GM18520 (cell line): ENCODE results near the gene ST7L.
"Not testable (repeated sequence)": the region's sequence is repeated elsewhere in the genome, so short reads cannot be mapped to it uniquely, and the experiment has no call there.

Experiments
- ATAC-seq: cut with Tn5 transposase; IDR thresholded peaks from one replicate; pipeline ENCODE4 v1.9.1; 2021; ENCODE audit not compliant: unreplicated experiment

ST7L gene

DNA sequence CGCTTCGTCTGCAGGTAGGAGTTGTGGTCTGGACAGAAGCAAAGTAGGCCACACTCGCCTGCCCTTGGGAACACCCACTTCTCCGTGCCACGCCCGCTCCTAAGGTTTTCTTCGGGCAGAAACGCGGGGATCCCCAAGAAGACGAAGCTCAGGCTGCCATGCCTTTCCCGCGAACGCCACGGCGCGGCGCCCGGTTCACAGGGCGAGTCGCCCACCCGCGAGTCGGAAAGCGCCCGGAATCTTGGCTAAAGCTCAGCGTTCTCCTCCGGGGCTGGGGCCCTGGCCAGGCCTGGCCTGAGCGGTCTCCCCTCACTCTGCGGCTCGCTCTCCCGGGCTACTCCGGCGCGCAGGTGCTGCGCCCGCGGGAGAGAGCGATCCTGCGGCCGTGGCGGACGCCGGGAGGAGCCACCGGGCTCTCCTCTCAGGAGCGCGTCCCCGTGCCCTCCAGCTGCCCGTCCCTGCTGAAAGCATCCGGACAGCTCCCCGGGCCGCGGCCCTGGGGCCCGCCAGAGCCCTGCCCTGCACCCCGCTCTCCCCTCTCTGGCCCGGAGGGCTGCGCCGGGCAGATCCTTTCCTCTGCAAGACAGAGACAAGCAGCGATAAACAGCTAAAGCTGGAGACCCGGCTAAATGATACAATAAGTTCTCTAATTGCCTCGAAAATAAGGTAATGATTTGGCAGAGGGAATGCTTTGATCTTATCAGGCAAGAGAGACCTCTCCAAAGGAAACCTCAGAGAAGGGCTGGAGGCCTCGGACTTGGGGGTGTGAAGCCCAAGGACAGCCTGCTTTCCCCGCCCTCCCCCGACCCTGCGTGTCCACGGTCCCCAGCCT is 116.9 kb downstream of the ST7L start:
- ATAC-seq: no peak

DNA sequence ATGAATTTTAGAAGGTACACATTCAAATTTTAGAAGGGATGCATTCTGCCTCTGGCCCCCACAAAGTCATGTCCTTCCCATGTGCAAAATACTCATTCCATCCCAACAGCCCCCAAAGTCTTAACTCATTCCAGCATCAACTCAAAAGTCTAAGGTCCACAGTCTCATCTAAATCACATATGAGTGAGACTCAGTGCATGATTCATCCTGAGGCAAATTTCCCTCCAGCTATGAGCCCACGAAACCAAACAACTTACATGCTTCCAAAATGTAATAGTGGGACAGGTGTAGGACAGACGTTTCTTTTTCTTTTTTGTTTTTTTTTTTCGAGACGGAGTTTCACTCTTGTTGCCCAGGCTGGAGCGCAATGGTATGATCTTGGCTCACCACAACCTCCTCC is 122.7 kb downstream of the ST7L start:
- no peak for ATAC-seq

DNA sequence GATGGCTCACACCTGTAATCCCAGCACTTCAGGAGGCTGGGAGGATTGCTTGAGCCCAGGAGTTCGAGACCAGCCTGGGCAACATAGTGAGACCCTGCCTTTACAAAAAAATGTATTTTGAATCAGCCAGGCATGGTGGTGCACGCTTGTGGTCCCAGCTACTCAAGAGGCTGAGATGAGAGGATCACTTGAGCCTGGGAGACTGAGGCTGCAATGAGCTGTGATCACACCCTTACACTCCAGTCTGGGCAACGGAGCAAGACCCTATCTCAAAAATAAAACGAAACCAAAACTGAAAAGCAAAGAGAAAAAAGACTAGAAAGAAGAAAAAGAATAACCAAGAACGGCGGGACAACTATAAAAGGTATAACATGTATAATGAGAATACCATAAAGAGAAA is 125.6 kb downstream of the ST7L start:
- ATAC-seq: no peak

DNA sequence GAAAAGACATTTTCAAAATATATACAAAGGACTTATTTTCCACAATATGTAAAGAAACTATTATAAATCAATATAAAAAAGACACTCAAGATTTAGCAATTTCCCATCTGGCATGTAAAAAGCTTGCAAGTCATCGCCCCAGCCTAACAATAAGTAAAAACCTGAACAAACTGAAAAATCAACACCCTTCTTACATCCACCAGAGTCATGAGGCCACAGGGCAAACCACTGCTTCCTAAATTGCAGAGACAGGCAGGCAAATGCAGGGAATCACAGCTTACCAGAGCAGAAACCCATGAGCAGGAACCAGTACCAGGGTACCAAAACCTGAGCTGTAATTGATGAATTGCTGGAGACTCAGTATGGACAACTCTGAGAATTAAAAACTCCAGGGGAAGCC is 126.9 kb downstream of the ST7L start:
- no peak for ATAC-seq

DNA sequence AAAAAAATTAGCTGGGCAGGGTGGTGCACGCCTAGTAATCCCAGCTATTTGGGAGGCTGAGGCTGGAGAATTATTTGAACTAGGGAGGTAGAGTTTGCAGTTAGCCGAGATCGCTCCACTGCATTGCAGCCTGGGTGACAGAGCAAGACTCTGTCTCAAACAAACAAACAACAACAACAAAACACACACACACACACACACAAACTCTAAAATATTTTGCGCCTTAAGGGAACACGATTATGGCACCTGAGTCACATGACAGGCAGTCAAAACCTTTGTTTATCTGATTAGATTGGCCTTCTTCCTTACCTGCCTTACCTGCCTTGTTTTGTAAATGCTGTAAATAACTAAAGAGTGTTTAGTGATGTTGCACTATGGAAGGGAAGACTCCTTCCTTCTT is 130.8 kb downstream of the ST7L start:
- ATAC-seq: no peak

DNA sequence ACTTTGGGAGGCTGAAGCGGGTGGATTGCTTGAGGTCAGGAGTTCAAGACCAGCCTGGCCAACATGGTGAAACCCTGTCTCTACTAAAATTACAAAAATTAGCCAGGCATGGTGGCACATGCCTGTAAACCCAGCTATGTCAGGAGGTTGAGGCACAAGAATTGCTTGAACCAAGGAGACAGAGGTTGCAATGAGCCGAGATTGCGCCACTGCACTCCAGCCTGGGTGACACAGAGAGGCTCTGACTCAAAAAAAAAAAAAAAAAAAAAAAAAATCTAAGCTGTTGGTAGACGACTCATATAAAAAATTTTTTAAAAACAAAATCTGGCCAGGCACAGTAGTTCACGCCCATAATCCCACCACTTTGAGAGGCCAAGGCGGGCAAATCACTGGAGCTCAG is 131.3 kb downstream of the ST7L start:
- not testable (repeated sequence) for ATAC-seq

DNA sequence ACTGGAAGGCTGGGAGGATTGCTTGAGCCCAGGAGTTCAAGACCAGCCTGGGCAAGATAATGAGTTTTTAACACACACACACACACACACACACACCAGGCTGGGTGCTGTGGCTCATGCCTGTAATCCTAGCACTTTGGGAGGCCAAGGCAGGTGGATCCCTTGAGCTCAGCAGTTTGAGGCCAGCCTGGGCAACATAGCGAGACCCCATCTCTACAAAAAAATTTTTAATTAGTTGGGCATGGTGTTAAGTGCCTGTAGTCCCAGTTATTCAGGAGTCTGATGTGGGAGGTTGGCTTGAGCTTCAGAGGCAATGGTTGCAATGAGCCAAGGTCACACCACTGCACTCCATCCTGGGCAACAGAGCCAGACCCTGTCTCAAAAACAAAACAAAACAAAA is 132.9 kb downstream of the ST7L start:
- not testable (repeated sequence) for ATAC-seq

DNA sequence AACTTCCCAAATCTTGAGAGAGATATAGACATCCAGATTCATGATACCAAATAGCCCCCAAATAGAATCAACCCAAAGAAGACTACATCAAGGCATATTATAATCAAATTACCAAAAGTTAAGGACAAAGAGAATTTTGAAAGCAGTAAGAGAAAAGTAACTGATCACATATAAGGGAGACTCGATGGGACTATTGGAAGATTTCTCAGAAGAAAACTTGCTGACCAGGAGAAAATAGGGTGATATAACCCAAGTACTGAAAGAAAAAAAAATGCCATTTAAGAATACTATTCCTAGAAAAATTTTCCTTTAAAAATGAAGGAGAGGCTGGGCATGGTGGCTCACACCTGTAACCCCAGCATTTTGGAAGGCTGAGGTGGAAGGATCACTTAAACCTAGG is 140.6 kb downstream of the ST7L start:
- ATAC-seq: no peak

DNA sequence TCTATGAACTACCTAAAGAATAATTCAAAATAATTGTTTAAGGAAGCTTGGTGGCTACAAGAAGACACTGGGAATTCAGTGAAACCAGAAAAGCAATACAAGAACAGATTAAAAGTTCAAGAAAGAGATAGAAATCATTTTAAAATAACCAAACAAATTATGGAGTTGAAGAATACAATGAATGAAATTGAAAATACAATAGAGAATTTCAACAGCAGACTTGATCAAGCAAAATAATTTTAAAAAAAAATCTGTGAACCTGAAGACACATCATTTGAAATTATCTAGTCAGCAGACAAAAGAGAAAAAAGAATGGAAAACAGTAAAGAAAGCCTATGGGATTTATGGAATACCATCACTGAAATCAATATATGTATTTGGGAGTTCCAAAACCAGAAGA is 141.4 kb downstream of the ST7L start:
- ATAC-seq: no peak
